A673 (cell line): ENCODE results near the gene MOB3A.

Source experiments
- CTCF ChIP-seq: fragments of 300-800, 200-600 bp; sonication (generic); conservative IDR thresholded peaks from 2 replicates; pipeline ENCODE4 v1.5.1; 2017; ENCODE audit warnings: low read depth, mild to moderate bottlenecking, antibody characterized with exemption, low read length, moderate library complexity, mixed read lengths
- EZH2 ChIP-seq: fragments of 200-600 bp; sonication (generic); IDR thresholded peaks from 2 replicates; pipeline ENCODE4 v1.6.1; 2017; ENCODE audit warnings: borderline replicate concordance, low read depth, mild to moderate bottlenecking, mixed read lengths, antibody characterized with exemption, low read length; ENCODE audit not compliant: poor library complexity, severe bottlenecking

GRCh38 chr19:2058570-2059421 lies 37.3 kb downstream of the MOB3A start:
- TF ChIP-seq CTCF (no peak), EZH2 (no peak)
